HCT116 (cell line): ENCODE data around the gene SMNDC1. TPM values are rescaled to one million over a fixed set of nuclear protein-coding genes. Genes with fewer than 3 reads are reported as not detected.

ENCODE experiments used
- ATAC-seq: fragments of 200-7000 bp; cut with Tn5 transposase; 2 replicates; pipeline ENCODE4 v1.9.1; 2020; ENCODE audit warnings: mild to moderate bottlenecking, moderate library complexity
- BruUV-seq: library from RNA; stranded (reverse); fragments of 400-500 nt; replicated peaks from 2 replicates; lab custom pipeline; 2021; lab: Mats Ljungman, UMichigan
- CTCF ChIA-PET: fragments of 300-600 bp; sonication (Branson Sonifier 250); formaldehyde crosslinking; loops from one replicate; lab custom pipeline; 2021; ENCODE audit warnings: antibody characterized with exemption; lab: Charles Lee
- POLR2A ChIA-PET: fragments of 300-600, 350-600 bp; sonication (Branson Sonifier 250); formaldehyde crosslinking; loops from one replicate; lab custom pipeline; 2021; ENCODE audit warnings: antibody characterized with exemption; lab: Charles Lee
- RAD21 ChIA-PET, 2 experiments: fragments of 300-600 bp; sonication (Branson Sonifier 250); formaldehyde crosslinking; loops; one replicate each; lab custom pipeline; 2023; ENCODE audit warnings: low total read pairs in 2 of 2; ENCODE audit not compliant: uncharacterized antibody in 2 of 2, unreplicated experiment in 2 of 2, low non-redundant PET in 1 of 2; lab: Charles Lee
- DNase-seq: peaks from one replicate; pipeline ENCODE4 v3.0.0-alpha.2; 2010; ENCODE audit warnings: low read depth, low spot score
- H2AFZ ChIP-seq: fragments of 200-600 bp; shearing (Covaris generic), sonication (generic); 2 replicates; pipeline ENCODE4 v1.6.1; 2017; ENCODE audit warnings: low read depth, mixed run types, mixed read lengths, antibody characterized with exemption, low read length; ENCODE audit not compliant: poor library complexity, severe bottlenecking
- H3K27ac ChIP-seq: 2 replicates; pipeline ENCODE4 v1.5.1; 2012; ENCODE audit warnings: low read depth, low read length
- H3K27me3 ChIP-seq: fragments of 200-600 bp; sonication (generic); 2 replicates; pipeline ENCODE4 v1.6.1; 2016; ENCODE audit warnings: mixed run types, low read length, mixed read lengths; ENCODE audit not compliant: insufficient read depth
- H3K36me3 ChIP-seq, 2 experiments: fragments of 200-500 bp in 1 of 2; fragments of 200-600 bp in 1 of 2; sonication (Bioruptor generic) in 1 of 2; sonication (generic) in 1 of 2; 2 replicates each; pipeline versions ENCODE4 v1.5.1 to v1.6.1; 2014 to 2016; ENCODE audit warnings: low read length in 2 of 2, inconsistent platforms in 1 of 2, mixed read lengths in 1 of 2, mixed run types in 1 of 2; ENCODE audit not compliant: insufficient read depth in 2 of 2, control insufficient read depth in 1 of 2
- H3K4me1 ChIP-seq, 2 experiments: fragments of 200-600 bp in 1 of 2; sonication (generic) in 1 of 2; 2 replicates each; pipeline versions ENCODE4 v1.5.1 to v1.6.1; 2012 to 2017; ENCODE audit warnings: low read length in 2 of 2, inconsistent platforms in 1 of 2, mild to moderate bottlenecking in 1 of 2, mixed read lengths in 1 of 2, mixed run types in 1 of 2, moderate library complexity in 1 of 2; ENCODE audit not compliant: insufficient read depth in 2 of 2, control insufficient read depth in 1 of 2
- H3K4me2 ChIP-seq: fragments of 200-600 bp; sonication (generic); 2 replicates; pipeline ENCODE4 v1.6.1; 2017; ENCODE audit warnings: mixed run types, low read length, mixed read lengths
- H3K4me3 ChIP-seq, 2 experiments: fragments of 200-600 bp in 1 of 2; sonication (generic) in 1 of 2; replicated peaks in 1 of 2; 2 replicates each; pipeline ENCODE4 v1.5.1; 2011 to 2016; ENCODE audit warnings: low read length in 2 of 2, control low read depth in 1 of 2, low read depth in 1 of 2, mild to moderate bottlenecking in 1 of 2, mixed read lengths in 1 of 2, mixed run types in 1 of 2
- H3K79me2 ChIP-seq: fragments of 200-600 bp; sonication (generic); 2 replicates; pipeline ENCODE4 v1.6.1; 2017; ENCODE audit warnings: mild to moderate bottlenecking, mixed run types, low read length, moderate library complexity, mixed read lengths; ENCODE audit not compliant: insufficient read depth
- H3K9ac ChIP-seq: fragments of 200-600 bp; sonication (generic); 2 replicates; pipeline ENCODE4 v1.6.1; 2016; ENCODE audit warnings: low read length, mixed read lengths
- H3K9me2 ChIP-seq: fragments of 200-600 bp; sonication (generic), shearing (Covaris generic); 2 replicates; pipeline ENCODE4 v1.6.1; 2017; ENCODE audit warnings: mixed run types, mild to moderate bottlenecking, moderate library complexity; ENCODE audit not compliant: insufficient read depth
- H3K9me3 ChIP-seq, 2 experiments: fragments of 200-500 bp in 1 of 2; fragments of 200-600 bp in 1 of 2; sonication (Bioruptor generic) in 1 of 2; sonication (generic) in 1 of 2; 2 replicates each; pipeline ENCODE4 v1.6.1; 2014 to 2017; ENCODE audit warnings: low read length in 2 of 2, mixed read lengths in 2 of 2, inconsistent platforms in 1 of 2, low read depth in 1 of 2, mild to moderate bottlenecking in 1 of 2, mixed run types in 1 of 2, moderate library complexity in 1 of 2; ENCODE audit not compliant: control insufficient read depth in 1 of 2, insufficient read depth in 1 of 2
- H4K20me1 ChIP-seq: fragments of 200-600 bp; sonication (generic), shearing (Covaris generic); 2 replicates; pipeline ENCODE4 v1.6.1; 2017; ENCODE audit warnings: mixed run types, mild to moderate bottlenecking, moderate library complexity; ENCODE audit not compliant: insufficient read depth
- ATF3 ChIP-seq: IDR thresholded peaks from 2 replicates; pipeline ENCODE4 v1.6.1; 2012
- CBX3 ChIP-seq: IDR thresholded peaks from 2 replicates; pipeline ENCODE4 v1.6.1; 2012; ENCODE audit warnings: low read depth
- ELF1 ChIP-seq: IDR thresholded peaks from 2 replicates; pipeline ENCODE4 v1.6.1; 2012; ENCODE audit warnings: low read depth, borderline replicate concordance
- EZH2 ChIP-seq: fragments of 200-600 bp; sonication (generic); IDR thresholded peaks from 2 replicates; pipeline ENCODE4 v1.6.1; 2017; ENCODE audit warnings: antibody characterized with exemption, mixed run types
- MAX ChIP-seq: IDR thresholded peaks from 2 replicates; pipeline ENCODE4 v1.6.1; 2012
- SIN3A ChIP-seq: IDR thresholded peaks from 2 replicates; pipeline ENCODE4 v1.6.1; 2012; ENCODE audit warnings: low read depth
- SP1 ChIP-seq: IDR thresholded peaks from 2 replicates; pipeline ENCODE4 v1.6.1; 2012; ENCODE audit warnings: low read depth
- TCF7L2 ChIP-seq: IDR thresholded peaks from 2 replicates; pipeline ENCODE4 v1.7.0; 2011; ENCODE audit warnings: borderline replicate concordance, inconsistent platforms; ENCODE audit not compliant: insufficient read depth, insufficient read length; ENCODE audit errors: extremely low read depth
- ZBTB33 ChIP-seq: IDR thresholded peaks from 2 replicates; pipeline ENCODE4 v1.6.1; 2011; ENCODE audit warnings: mild to moderate bottlenecking, low read length, moderate library complexity; ENCODE audit not compliant: insufficient replicate concordance; ENCODE audit errors: extremely low read depth
- ZNF274 ChIP-seq: fragments of 200-500 bp; sonication (Bioruptor generic); IDR thresholded peaks from 2 replicates; pipeline ENCODE4 v1.6.1; 2014; ENCODE audit warnings: mild to moderate bottlenecking, low read depth, low read length, inconsistent platforms
- intact Hi-C: fragments of 100-400 bp; cut with micrococcal nuclease; formaldehyde crosslinking; loops from 2 replicates; pipeline ENCODE4 v1.10.0; 2022
- total RNA-seq: library from RNA; stranded (reverse); gene quantifications from one replicate; pipeline ENCODE4 v1.2.1, GENCODE V29; 2021; ENCODE audit not compliant: unreplicated experiment

Gene SMNDC1
- total RNA-seq, 1 experiment from 2014 or later = 61.7 TPM

GRCh38 chr10:110244550-110244949 is 60.2 kb downstream of the SMNDC1 start:
- no peak for ATAC-seq
- ChIA-PET POLR2A (interaction anchor here (0.9 kb wide), 1 partner anchor 11 kb away, joined by 3 read pairs; no protein-coding TSS in a partner anchor), RAD21 (no interaction called here), CTCF (no interaction called here)
- TF ChIP-seq CBX3 = no peak
- no peak for TF ChIP-seq ELF1
- no peak for TF ChIP-seq MAX
- TF ChIP-seq SP1 = no peak
- TF ChIP-seq ZNF274 = no peak
- H3K27me3 ChIP-seq = no peaks in the 10 kb centered on the region
- H3K9ac ChIP-seq = no peak overlapping the region
- DNase-seq = no peak
- no peaks in the 10 kb centered on the region for H3K4me1 ChIP-seq
- H3K4me3 ChIP-seq = no peak overlapping the region
- H3K9me2 ChIP-seq = no peaks in the 10 kb centered on the region
- 0 out of 2 replicates have a peak, but pooled peaks cover 2% of the 10 kb centered on the region for H3K79me2 ChIP-seq
- no peaks in the 10 kb centered on the region for H4K20me1 ChIP-seq
- H3K9me3 ChIP-seq = no peaks in the 10 kb centered on the region
- H3K27ac ChIP-seq = no peak overlapping the region
- H3K36me3 ChIP-seq = no peaks in the 10 kb centered on the region
- BruUV-seq = no TSS peak
- intact Hi-C loops = no loop called here
- H2AFZ ChIP-seq = no peak overlapping the region
- no peak overlapping the region for H3K4me2 ChIP-seq

- H3K4me2 ChIP-seq = no peak overlapping the region
- no peaks in the 10 kb centered on the region for H3K9me3 ChIP-seq
- H3K27ac ChIP-seq = no peak overlapping the region
- H3K27me3 ChIP-seq = no peaks in the 10 kb centered on the region
- no peak for DNase-seq
- TF ChIP-seq ELF1 (no peak), ATF3 (no peak), SP1 (peak; percentile 6; the same call in 1 of the 2 replicates), ZNF274 (no peak), SIN3A (no peak), ZBTB33 (no peak), TCF7L2 (no peak), EZH2 (no peak)
- no peaks in the 10 kb centered on the region for H3K4me1 ChIP-seq
- intact Hi-C loops = no loop called here
- POLR2A ChIA-PET = no interaction called here
- no peak overlapping the region for H2AFZ ChIP-seq
- CTCF ChIA-PET = no interaction called here
- H4K20me1 ChIP-seq = no peaks in the 10 kb centered on the region
- H3K79me2 ChIP-seq = 0 out of 2 replicates have a peak, but pooled peaks cover 2% of the 10 kb centered on the region
- no peak overlapping the region for H3K9ac ChIP-seq
- no peaks in the 10 kb centered on the region for H3K9me2 ChIP-seq
- BruUV-seq = no TSS peak
- RAD21 ChIA-PET = no interaction called here
- no peak for ATAC-seq
- peaks cover 0 to 3% of the 10 kb centered on the region in 2 experiments; a peak in 1 of 4 replicates for H3K36me3 ChIP-seq
- H3K4me3 ChIP-seq = no peak overlapping the region
These were observed 62.2 kb downstream of the SMNDC1 start for GRCh38 chr10:110242511-110242910.
